ENCODE data around the gene MCM3AP. TPM values are rescaled to one million over a fixed set of nuclear protein-coding genes. Genes with fewer than 3 reads are reported as not detected.

MCM3AP gene
- total RNA-seq, 1 experiment from 2014 or later: 88.4 TPM

DNA sequence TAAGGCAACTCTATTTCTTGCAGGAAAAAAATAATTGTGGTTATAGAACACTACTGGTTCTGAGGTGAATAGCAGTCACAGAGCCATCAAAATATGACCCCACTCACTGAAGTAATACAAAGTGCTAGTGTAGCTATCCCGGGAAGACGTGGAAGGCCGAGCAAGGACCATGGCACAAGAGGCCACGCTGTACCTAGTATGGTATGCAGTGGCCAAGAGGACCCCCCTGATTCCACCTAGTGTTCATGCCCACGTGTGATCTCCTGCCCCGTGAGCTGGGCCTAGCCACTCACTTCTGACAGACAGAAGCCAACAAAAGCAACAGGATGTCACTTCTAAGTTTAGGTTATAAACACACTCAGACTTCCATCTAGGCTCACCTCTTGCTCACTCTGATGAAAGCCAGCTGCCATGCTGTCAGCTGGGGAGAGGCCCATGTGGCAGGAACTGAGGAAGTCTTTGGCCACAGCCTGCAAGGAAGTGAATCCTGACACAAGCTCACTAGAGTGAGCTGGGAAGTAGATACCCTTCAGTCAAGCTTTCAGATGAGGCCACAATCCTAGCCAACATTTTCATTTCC is 35.2 kb downstream of the MCM3AP start:
- BruUV-seq (replicated peaks): no TSS peak
- peaks cover 11% of the 10 kb centered on the region for H3K79me2 ChIP-seq (ENCODE audit: insufficient read depth, low read length)
- H3K27me3 ChIP-seq (ENCODE audit: insufficient read depth, low read length): no peaks in the 10 kb centered on the region
- ChIA-PET RAD21 (ENCODE audit: low non-redundant PET in 1 of 2, low total read pairs in 2 of 2, uncharacterized antibody in 2 of 2, unreplicated experiment in 2 of 2) (no interaction called here), CTCF (no interaction called here), POLR2A (no interaction called here)
- no peak for ATAC-seq
- H3K4me3 ChIP-seq (replicated peaks in 1 of 2; ENCODE audit: low read depth in 1 of 2, low read length in 2 of 2): no peak overlapping the region
- no peaks in the 10 kb centered on the region for H3K4me1 ChIP-seq (ENCODE audit: control insufficient read depth in 1 of 2, insufficient read depth in 2 of 2, low read length in 2 of 2)
- no peak overlapping the region for H2AFZ ChIP-seq (ENCODE audit: low read depth, low read length, poor library complexity, severe bottlenecking)
- peaks cover 41 to 70% of the 10 kb centered on the region in 2 experiments for H3K36me3 ChIP-seq (ENCODE audit: control insufficient read depth in 1 of 2, insufficient read depth in 2 of 2, low read length in 2 of 2)
- H3K4me2 ChIP-seq (ENCODE audit: low read length): no peak overlapping the region
- 0 out of 2 replicates have a peak, but pooled peaks have one; percentile 11 for TF ChIP-seq ZFX (IDR thresholded peaks at IDR 0.05)
- TF ChIP-seq MAX (IDR thresholded peaks at IDR 0.05): no peak
- no peaks in the 10 kb centered on the region for H3K9me2 ChIP-seq (ENCODE audit: insufficient read depth)
- intact Hi-C loops (cut with micrococcal nuclease): no loop called here
- H4K20me1 ChIP-seq (ENCODE audit: insufficient read depth): no peaks in the 10 kb centered on the region
- no peak overlapping the region for H3K9ac ChIP-seq (ENCODE audit: low read length)
- no peak overlapping the region for H3K27ac ChIP-seq (ENCODE audit: low read depth, low read length)
- DNase-seq (ENCODE audit: low read depth, low spot score): no peak
- no peaks in the 10 kb centered on the region for H3K9me3 ChIP-seq (ENCODE audit: control insufficient read depth in 1 of 2, insufficient read depth in 1 of 2, low read depth in 1 of 2, low read length in 2 of 2)

DNA sequence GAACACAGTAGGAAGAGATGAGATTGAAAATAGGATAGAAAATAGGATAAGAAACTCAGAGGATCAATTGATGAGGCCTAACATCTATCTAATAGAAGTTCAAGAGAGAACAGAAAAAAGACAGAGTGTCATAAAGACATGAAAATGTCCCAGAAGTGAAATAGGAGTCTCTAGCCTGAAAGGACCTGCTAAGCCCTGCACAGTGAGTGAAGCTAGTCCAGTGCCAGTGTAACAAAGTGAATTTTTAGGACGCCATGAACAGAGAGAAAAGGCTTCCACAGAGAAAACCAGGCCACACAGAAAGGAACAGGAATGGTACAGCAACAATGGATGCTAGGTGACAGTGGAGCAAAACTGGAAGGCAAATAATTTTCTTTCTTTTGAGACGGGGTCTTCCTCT is 36.6 kb downstream of the MCM3AP start:
- Histone ChIP-seq H4K20me1 (ENCODE audit: insufficient read depth) (no peaks in the 10 kb centered on the region), H3K9me3 (ENCODE audit: control insufficient read depth in 1 of 2, insufficient read depth in 1 of 2, low read depth in 1 of 2, low read length in 2 of 2) (no peaks in the 10 kb centered on the region), H3K4me3 (replicated peaks in 1 of 2; ENCODE audit: low read depth in 1 of 2, low read length in 2 of 2) (no peak overlapping the region), H3K36me3 (ENCODE audit: control insufficient read depth in 1 of 2, insufficient read depth in 2 of 2, low read length in 2 of 2) (peaks cover 53 to 74% of the 10 kb centered on the region in 2 experiments), H3K27me3 (ENCODE audit: insufficient read depth, low read length) (no peaks in the 10 kb centered on the region), H2AFZ (ENCODE audit: low read depth, low read length, poor library complexity, severe bottlenecking) (no peak overlapping the region), H3K4me1 (ENCODE audit: control insufficient read depth in 1 of 2, insufficient read depth in 2 of 2, low read length in 2 of 2) (no peaks in the 10 kb centered on the region), H3K79me2 (ENCODE audit: insufficient read depth, low read length) (peaks cover 11% of the 10 kb centered on the region), H3K9ac (ENCODE audit: low read length) (no peak overlapping the region), H3K27ac (ENCODE audit: low read depth, low read length) (no peak overlapping the region), H3K9me2 (ENCODE audit: insufficient read depth) (no peaks in the 10 kb centered on the region), H3K4me2 (ENCODE audit: low read length) (no peak overlapping the region)
- intact Hi-C loops (cut with micrococcal nuclease): no loop called here
- ChIA-PET CTCF (no interaction called here), RAD21 (ENCODE audit: low non-redundant PET in 1 of 2, low total read pairs in 2 of 2, uncharacterized antibody in 2 of 2, unreplicated experiment in 2 of 2) (no interaction called here), POLR2A (no interaction called here)
- TF ChIP-seq POLR2A (IDR thresholded peaks at IDR 0.05; ENCODE audit: borderline replicate concordance, extremely low read depth, insufficient read depth, insufficient read length) (no peak), EZH2phosphoT487 (IDR thresholded peaks at IDR 0.05; ENCODE audit: borderline replicate concordance) (no peak), ELF1 (IDR thresholded peaks at IDR 0.05; ENCODE audit: borderline replicate concordance, low read depth) (no peak), ZNF274 (IDR thresholded peaks at IDR 0.05; ENCODE audit: low read depth, low read length) (no peak), RAD21 (IDR thresholded peaks at IDR 0.05; ENCODE audit: low read depth) (no peak), POLR2AphosphoS5 (IDR thresholded peaks at IDR 0.05; ENCODE audit: low read depth, low read length) (no peak), CEBPB (IDR thresholded peaks at IDR 0.05; ENCODE audit: low read depth) (no peak), CTCF (IDR thresholded peaks at IDR 0.05 in 2 of 3, conservative IDR thresholded peaks at IDR 0.05 in 1 of 3; ENCODE audit: borderline replicate concordance in 1 of 3, insufficient read depth in 1 of 3, low read depth in 2 of 3, low read length in 2 of 3) (no peak)
- DNase-seq (ENCODE audit: low read depth, low spot score) (no peak), ATAC-seq (no peak)
- BruUV-seq (replicated peaks): no TSS peak
